OCI-LY7 (cell line): Measurements from ENCODE around the gene HK3. TPM values are rescaled to one million over a fixed set of nuclear protein-coding genes. Genes with fewer than 3 reads are reported as not detected.

Experiments
- BruUV-seq: library from RNA; stranded (reverse); fragments of 400-500 nt; replicated peaks from 2 replicates; lab custom pipeline; 2021; lab: Mats Ljungman, UMichigan
- CTCF ChIA-PET: fragments of 300-600 bp; sonication (Branson Sonifier 250); formaldehyde crosslinking; loops from one replicate; lab custom pipeline; 2022; ENCODE audit warnings: antibody characterized with exemption; ENCODE audit not compliant: unreplicated experiment; lab: Charles Lee
- POLR2A ChIA-PET: fragments of 300-600 bp; sonication (Branson Sonifier 250); formaldehyde crosslinking; loops from one replicate; lab custom pipeline; 2022; ENCODE audit warnings: antibody characterized with exemption; lab: Charles Lee
- DNase-seq: peaks from one replicate; pipeline ENCODE4 v3.0.0-alpha.2; 2015; ENCODE audit warnings: low spot score
- H2AFZ ChIP-seq: fragments of 200-600 bp; sonication (generic), shearing (Covaris generic); 2 replicates; pipeline ENCODE4 v1.6.1; 2014; ENCODE audit warnings: mild to moderate bottlenecking, antibody characterized with exemption, low read length, moderate library complexity
- H3K27ac ChIP-seq: fragments of 200-600 bp; sonication (generic); 2 replicates; pipeline ENCODE4 v1.5.1; 2014; ENCODE audit warnings: mixed run types, low read depth, mild to moderate bottlenecking, moderate library complexity, low read length, inconsistent platforms; ENCODE audit not compliant: poor library complexity, severe bottlenecking
- H3K36me3 ChIP-seq: fragments of 200-600 bp; sonication (generic); 2 replicates; pipeline ENCODE4 v1.6.1; 2014; ENCODE audit warnings: mild to moderate bottlenecking, antibody characterized with exemption, low read length, moderate library complexity, mixed read lengths; ENCODE audit not compliant: insufficient read depth
- H3K4me1 ChIP-seq: fragments of 200-600 bp; sonication (generic); 2 replicates; pipeline ENCODE4 v1.5.1; 2014; ENCODE audit warnings: mild to moderate bottlenecking, low read length; ENCODE audit not compliant: insufficient read depth, poor library complexity, severe bottlenecking
- H3K4me2 ChIP-seq: fragments of 200-600 bp; sonication (generic); 2 replicates; pipeline ENCODE4 v1.6.1; 2014; ENCODE audit warnings: mild to moderate bottlenecking, low read length
- H3K4me3 ChIP-seq: fragments of 200-600 bp; sonication (generic); 2 replicates; pipeline ENCODE4 v1.5.1; 2014; ENCODE audit warnings: mild to moderate bottlenecking, low read depth, low read length; ENCODE audit not compliant: poor library complexity, severe bottlenecking
- H3K79me2 ChIP-seq: fragments of 200-600 bp; sonication (generic); 2 replicates; pipeline ENCODE4 v1.6.1; 2016; ENCODE audit warnings: low read depth, mild to moderate bottlenecking, low read length, moderate library complexity, mixed read lengths; ENCODE audit not compliant: insufficient read depth
- H3K9me2 ChIP-seq: fragments of 200-600 bp; sonication (generic); 2 replicates; pipeline ENCODE4 v1.6.1; 2016; ENCODE audit warnings: mild to moderate bottlenecking, low read length, mixed read lengths; ENCODE audit not compliant: insufficient read depth
- H3K9me3 ChIP-seq: fragments of 200-600 bp; sonication (generic); 2 replicates; pipeline ENCODE4 v1.6.1; 2014; ENCODE audit warnings: mild to moderate bottlenecking, mixed run types, low read length, mixed read lengths
- H4K20me1 ChIP-seq: fragments of 200-600 bp; sonication (generic); 2 replicates; pipeline ENCODE4 v1.6.1; 2014; ENCODE audit warnings: mild to moderate bottlenecking, antibody characterized with exemption, low read length, moderate library complexity, mixed read lengths; ENCODE audit not compliant: insufficient read depth
- CTCF ChIP-seq: fragments of 200-600 bp; sonication (generic); conservative IDR thresholded peaks from 2 replicates; pipeline ENCODE4 v1.5.1; 2014; ENCODE audit warnings: mild to moderate bottlenecking, antibody characterized with exemption, low read length, moderate library complexity, mixed read lengths
- EZH2phosphoT487 ChIP-seq: fragments of 200-600 bp; sonication (generic); IDR thresholded peaks from 2 replicates; pipeline ENCODE4 v1.6.1; 2018; ENCODE audit warnings: low read depth, borderline replicate concordance, mild to moderate bottlenecking, mixed run types, antibody characterized with exemption, low read length, moderate library complexity, mixed read lengths
- intact Hi-C: fragments of 100-400 bp; cut with micrococcal nuclease; formaldehyde crosslinking; loops from one replicate; pipeline ENCODE4 v1.10.0; 2022; ENCODE audit not compliant: unreplicated experiment
- total RNA-seq, 2 experiments: library from RNA; depleted of rRNA in 1 of 2; stranded (reverse); fragments of >200 nt in 1 of 2; shearing (Covaris generic) in 1 of 2; gene quantifications; 2 replicates each; pipeline ENCODE4 v1.2.3, GENCODE V29; 2014 to 2022

The HK3 gene
- total RNA-seq, 2 experiments from 2014 or later = 0.38 TPM; not detected in 1

DNA sequence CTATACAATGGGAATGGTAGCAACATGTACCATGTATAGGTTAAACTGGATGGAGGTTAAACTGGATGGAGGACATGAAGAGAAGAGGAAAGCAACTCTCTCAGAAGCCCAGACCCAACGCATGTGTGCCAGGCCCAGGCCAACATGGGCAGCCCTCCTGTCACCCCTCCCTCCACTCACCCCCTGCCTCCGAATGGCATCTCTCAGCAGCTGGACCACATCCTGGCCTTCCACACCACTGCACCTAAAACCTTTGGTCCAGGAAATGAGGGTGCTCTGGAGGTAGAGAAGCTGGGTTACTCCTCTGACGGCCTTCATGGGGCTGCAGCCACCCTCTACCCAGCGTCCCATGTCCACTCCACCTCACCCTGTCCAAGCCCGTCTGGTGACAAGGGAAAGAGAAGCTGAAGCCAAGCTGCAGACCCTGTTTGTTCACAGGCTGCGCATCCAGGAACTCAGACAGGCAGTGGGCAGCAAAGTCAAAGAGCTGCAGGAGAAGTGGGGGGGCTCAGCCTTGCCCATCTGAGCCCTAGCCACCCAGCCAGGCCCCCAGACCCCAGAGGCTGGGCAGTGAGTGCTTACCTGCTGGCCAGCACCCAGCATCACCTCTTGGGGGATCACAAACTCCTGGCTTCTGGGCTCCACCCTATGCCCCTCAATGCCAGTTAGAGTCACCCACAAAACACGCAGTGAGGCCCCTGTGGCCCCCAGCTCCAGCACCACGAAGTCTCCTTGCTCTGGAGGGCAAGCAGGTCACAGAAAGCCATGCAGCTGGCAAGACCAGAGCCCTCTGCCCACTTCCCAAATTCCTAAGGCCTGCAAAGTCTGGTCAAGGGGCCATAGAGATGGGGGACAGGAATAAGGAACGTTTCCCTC lies 8.5 kb downstream of the HK3 start:
- no peaks in the 10 kb centered on the region for H3K79me2 ChIP-seq
- no peak for DNase-seq
- no peaks in the 10 kb centered on the region for H4K20me1 ChIP-seq
- CTCF ChIA-PET = no interaction called here
- H3K4me1 ChIP-seq = no peaks in the 10 kb centered on the region
- H3K4me3 ChIP-seq = no peak overlapping the region
- no peak overlapping the region for H2AFZ ChIP-seq
- POLR2A ChIA-PET = interaction anchor here (0.5 kb wide), 1 partner anchor 69 kb away, joined by 3 read pairs; no protein-coding TSS in a partner anchor
- no peak overlapping the region for H3K4me2 ChIP-seq
- H3K27ac ChIP-seq = no peak overlapping the region
- no peaks in the 10 kb centered on the region for H3K36me3 ChIP-seq
- intact Hi-C loops = no loop called here
- H3K9me3 ChIP-seq = no peaks in the 10 kb centered on the region
- TF ChIP-seq EZH2phosphoT487 = no peak
- TF ChIP-seq CTCF = no peak
- BruUV-seq = no TSS peak
- no peaks in the 10 kb centered on the region for H3K9me2 ChIP-seq

- POLR2A ChIA-PET = no interaction called here
- Histone ChIP-seq H3K27ac (no peak overlapping the region), H3K9me2 (no peaks in the 10 kb centered on the region), H4K20me1 (no peaks in the 10 kb centered on the region), H3K79me2 (no peaks in the 10 kb centered on the region), H3K36me3 (no peaks in the 10 kb centered on the region), H2AFZ (no peak overlapping the region), H3K4me1 (peaks cover 10% of the 10 kb centered on the region), H3K9me3 (no peaks in the 10 kb centered on the region), H3K4me2 (no peak overlapping the region), H3K4me3 (no peak overlapping the region)
- intact Hi-C loops = no loop called here
- TF ChIP-seq CTCF = no peak
- TF ChIP-seq EZH2phosphoT487 = no peak
- CTCF ChIA-PET = no interaction called here
- BruUV-seq = no TSS peak
- DNase-seq = no peak
Measured at GRCh38 chr5:176889321-176890280, 9.5 kb downstream of the HK3 start.
